MM.1S (cell line): ENCODE data around the gene HEXIM1.

Source experiments
- EZH2 ChIP-seq: fragments of 300-600 bp; sonication (generic); optimal IDR thresholded peaks from 2 replicates; pipeline ENCODE3; 2017; ENCODE audit warnings: low read depth, mild to moderate bottlenecking, antibody characterized with exemption, low read length, mixed read lengths
- EZH2phosphoT487 ChIP-seq: fragments of 300-600 bp; sonication (generic); IDR thresholded peaks from 2 replicates; pipeline ENCODE4 v1.6.1; 2018; ENCODE audit warnings: antibody characterized with exemption, low read length
- TF ChIP-seq, protein P1 (sequence below): fragments of 300-600 bp; sonication (generic); IDR thresholded peaks from 2 replicates; pipeline ENCODE4 v1.5.1; 2016; ENCODE audit warnings: antibody characterized with exemption, low read length, mixed read lengths

DNA sequence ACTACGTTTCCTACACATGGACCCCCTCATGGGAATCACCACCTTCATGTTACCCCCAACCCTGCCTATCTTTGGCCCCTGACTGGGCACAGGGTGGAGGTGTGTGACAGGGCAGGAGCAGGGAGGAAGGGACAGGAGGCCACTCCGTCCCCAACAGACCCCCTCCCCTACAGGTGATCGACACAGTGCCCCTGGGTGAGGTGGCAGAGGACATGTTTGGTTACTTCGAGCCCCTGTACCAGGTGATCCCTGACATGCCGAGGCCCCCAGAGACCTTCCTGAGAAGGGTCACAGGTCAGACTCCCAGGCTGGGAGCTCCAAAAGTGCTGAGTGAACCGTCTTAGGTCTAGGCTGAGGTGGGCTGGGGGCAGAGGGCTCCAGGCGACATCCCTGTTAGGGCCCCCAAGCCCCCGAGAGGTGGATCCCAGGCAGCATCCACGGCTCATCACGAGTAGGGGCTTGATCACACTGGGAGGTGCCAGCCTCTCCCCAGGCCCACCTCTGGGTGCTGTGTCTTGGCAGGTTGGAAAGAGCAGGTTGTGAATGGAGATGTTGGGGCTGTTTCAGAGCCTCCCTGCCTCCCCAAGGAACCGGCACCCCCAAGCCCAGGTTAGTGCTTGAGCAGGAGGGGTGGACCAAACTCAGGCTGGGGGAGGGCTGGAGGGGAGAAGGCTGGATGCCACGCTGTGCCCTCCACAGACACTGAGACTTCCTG lies 11.3 kb upstream of the HEXIM1 start:
- TF ChIP-seq, protein P1, sequence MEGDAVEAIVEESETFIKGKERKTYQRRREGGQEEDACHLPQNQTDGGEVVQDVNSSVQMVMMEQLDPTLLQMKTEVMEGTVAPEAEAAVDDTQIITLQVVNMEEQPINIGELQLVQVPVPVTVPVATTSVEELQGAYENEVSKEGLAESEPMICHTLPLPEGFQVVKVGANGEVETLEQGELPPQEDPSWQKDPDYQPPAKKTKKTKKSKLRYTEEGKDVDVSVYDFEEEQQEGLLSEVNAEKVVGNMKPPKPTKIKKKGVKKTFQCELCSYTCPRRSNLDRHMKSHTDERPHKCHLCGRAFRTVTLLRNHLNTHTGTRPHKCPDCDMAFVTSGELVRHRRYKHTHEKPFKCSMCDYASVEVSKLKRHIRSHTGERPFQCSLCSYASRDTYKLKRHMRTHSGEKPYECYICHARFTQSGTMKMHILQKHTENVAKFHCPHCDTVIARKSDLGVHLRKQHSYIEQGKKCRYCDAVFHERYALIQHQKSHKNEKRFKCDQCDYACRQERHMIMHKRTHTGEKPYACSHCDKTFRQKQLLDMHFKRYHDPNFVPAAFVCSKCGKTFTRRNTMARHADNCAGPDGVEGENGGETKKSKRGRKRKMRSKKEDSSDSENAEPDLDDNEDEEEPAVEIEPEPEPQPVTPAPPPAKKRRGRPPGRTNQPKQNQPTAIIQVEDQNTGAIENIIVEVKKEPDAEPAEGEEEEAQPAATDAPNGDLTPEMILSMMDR, result no peak
- no peak for TF ChIP-seq EZH2
- TF ChIP-seq EZH2phosphoT487, result no peak
